Heart left ventricle (tissue), 16 donors: ENCODE measurements around the gene ZCRB1. TPM values are rescaled to one million over a fixed set of nuclear protein-coding genes. Genes with fewer than 3 reads are reported as not detected.
"Not testable (repeated sequence)": the region's sequence is repeated elsewhere in the genome, so short reads cannot be mapped to it uniquely, and the experiment has no call there.

Experiments used
- ATAC-seq, 4 donors: fragments of 200-7000 bp; cut with Tn5 transposase; one replicate each; pipeline ENCODE4 v1.9.1; 2020 to 2022; ENCODE audit warnings: moderate library complexity in 4 of 4, mild to moderate bottlenecking in 3 of 4, moderate number of reproducible peaks in 1 of 4
- DNase-seq, 5 donors: peaks; one replicate each; pipeline ENCODE4 v3.0.0-alpha.2; 2020
- H3K27ac ChIP-seq, 12 donors: fragments of 200-600 bp; sonication (generic) in 4 of 12; one replicate each; pipeline versions ENCODE4 v1.5.0 to v1.8.0; 2016 to 2022; ENCODE audit warnings: mild to moderate bottlenecking in 2 of 12
- H3K27me3 ChIP-seq, 9 donors: fragments of 200-600 bp; sonication (generic) in 2 of 9; one replicate each; pipeline versions ENCODE4 v1.5.1 to v1.8.0; 2016 to 2022; ENCODE audit warnings: mild to moderate bottlenecking in 3 of 9
- H3K36me3 ChIP-seq, 9 donors: fragments of 200-600 bp; sonication (generic) in 2 of 9; one replicate each; pipeline versions ENCODE4 v1.5.0 to v1.8.0; 2018 to 2022; ENCODE audit warnings: mild to moderate bottlenecking in 2 of 9
- H3K4me1 ChIP-seq, 12 donors: fragments of 200-600 bp; sonication (generic) in 4 of 12; one replicate each; pipeline versions ENCODE4 v1.5.0 to v1.8.0; 2016 to 2022; ENCODE audit warnings: mild to moderate bottlenecking in 3 of 12
- H3K4me3 ChIP-seq, 12 donors: fragments of 200-600 bp; sonication (generic) in 4 of 12; one replicate each; pipeline versions ENCODE4 v1.5.0 to v1.8.0; 2017 to 2022; ENCODE audit warnings: mild to moderate bottlenecking in 9 of 12, moderate library complexity in 4 of 12
- H3K9me3 ChIP-seq, 12 donors: fragments of 200-600 bp; sonication (generic) in 4 of 12; one replicate each; pipeline versions ENCODE4 v1.5.0 to v1.8.0; 2016 to 2022; ENCODE audit warnings: mild to moderate bottlenecking in 1 of 12
- POLR2A ChIP-seq, 2 donors: fragments of 450-650 bp; IDR thresholded peaks; one replicate each; pipeline ENCODE4 v1.6.1; 2017; ENCODE audit warnings: antibody characterized with exemption in 2 of 2, mild to moderate bottlenecking in 2 of 2, moderate library complexity in 2 of 2
- WGBS, 4 donors: extraction: QIAGEN DNeasy Blood & Tissue Kit in 2 of 4; methylation state at CpG; one replicate each; pipeline versions ENCODE4 v1.1.5 to v1.1.7; 2013 to 2018; 5-methylcytosine and 5-hydroxymethylcytosine counted together
- intact Hi-C, 10 donors: fragments of 100-400 bp; cut with DNase I; formaldehyde crosslinking; loops; one replicate each; pipeline versions ENCODE4 v1.11.1 to v1.14.2; 2022
- polyA plus RNA-seq, 2 donors: library from polyadenylated mRNA; stranded (reverse); fragments of 200-250 nt; gene quantifications; one replicate each; pipeline ENCODE4 v1.2.3, GENCODE V29; 2013
- total RNA-seq, 9 donors: library from RNA; depleted of rRNA in 2 of 9; stranded (reverse); fragments of >200 nt in 2 of 9; fragmentation: NEBNext Ultra II Directional in 3 of 9; extraction: Animal tissue kit (Norgen Biotek cat#: 25700) in 3 of 9; gene quantifications; one replicate each; pipeline versions ENCODE4 v1.1.0 to v1.2.4, GENCODE V29; 2016 to 2023
- TF ChIP-seq, protein P1 (sequence below), 12 donors: fragments of 200-600 bp; sonication (generic) in 4 of 12; IDR thresholded peaks; one replicate each; pipeline versions ENCODE4 v1.5.0 to v1.8.0; 2018 to 2022; ENCODE audit warnings: antibody characterized with exemption in 12 of 12, mild to moderate bottlenecking in 5 of 12
- donor health status: ischemic (EF 13 %, LVEDD 7.1; RV severe dilation, severe dysfunction).
- donor health status: healthy with polysubstance abuse.
- donor health status: DM: no; HTN: yes; CAD: no.
- donor health status: DM: no; HTN: no; CAD: no.
- donor health status: ischemic (EF 25% LVEDD 6.9; RV normal size, moderate dysfunction).
- donor health status: ischemic (EF 25% LVEDD 5.7; RV mildly dilated, moderate dysfunction).
- donor health status: healthy.
- donor health status: DM: yes; HTN: yes; CAD: no.
- donor health status: ischemic (EF 35%, LVEDD 5.7; RV mildly dilated, moderate dysfunction).
- donor health status: nonischemic (EF 11% LVEDD 7.7; RV severe dilation, severe dysfunction).
- donor health status: DM: yes; HTN: yes; CAD: no.
- donor health status: PGD.
- donor health status: ischemic (EF 29% LVEDD 5.4; RV normal size, mild dysfunction).
- donor health status: nonischemic (EF 23%, LVEDD 6.1; RV moderate dilation, normal function).

ZCRB1 gene
- total and polyA plus RNA-seq, 11 donors = 28.1 to 69.0 (median 52.4) TPM

DNA sequence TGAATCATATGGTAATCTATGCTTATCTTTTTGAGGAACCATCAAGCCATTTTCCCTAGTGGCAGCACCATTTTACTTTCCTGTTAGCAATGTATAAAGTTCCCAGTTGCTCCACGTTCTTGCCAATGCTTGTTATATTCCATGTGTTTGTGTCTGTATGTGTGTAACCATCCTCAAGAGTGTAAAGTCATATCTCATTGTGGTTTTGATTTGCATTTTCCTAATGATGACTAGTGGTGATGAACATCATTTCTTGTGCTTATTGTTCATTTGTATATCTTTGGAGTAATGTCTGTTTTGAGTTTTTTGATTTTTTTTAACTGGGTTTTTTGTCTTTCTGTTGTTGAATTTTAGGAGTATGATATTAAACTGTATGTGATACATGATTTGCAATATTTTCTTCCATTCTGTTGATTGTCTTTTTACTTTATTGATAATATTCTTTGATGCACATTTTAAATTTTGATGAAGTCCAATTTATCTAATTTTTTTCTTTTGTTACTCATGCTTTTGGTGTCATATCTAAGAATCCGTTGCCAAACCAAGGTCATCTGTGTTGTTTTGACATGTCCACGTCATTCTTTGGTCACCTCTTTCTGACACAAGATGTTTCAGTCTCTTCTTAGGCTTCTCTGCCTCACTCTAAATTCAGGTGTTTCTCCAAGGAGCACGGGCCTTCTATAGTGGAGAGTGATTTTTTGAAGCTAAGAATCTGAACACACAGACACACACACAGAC, 36.2 kb upstream of the ZCRB1 start:
- ATAC-seq = no peak
- peaks cover 0 to 12% (median 0%) of the 10 kb centered on the region in 12 donors for H3K4me1 ChIP-seq
- no peak overlapping the region for H3K4me3 ChIP-seq
- TF ChIP-seq POLR2A (IDR thresholded peaks at IDR 0.05) = no peak
- TF ChIP-seq, protein P1, sequence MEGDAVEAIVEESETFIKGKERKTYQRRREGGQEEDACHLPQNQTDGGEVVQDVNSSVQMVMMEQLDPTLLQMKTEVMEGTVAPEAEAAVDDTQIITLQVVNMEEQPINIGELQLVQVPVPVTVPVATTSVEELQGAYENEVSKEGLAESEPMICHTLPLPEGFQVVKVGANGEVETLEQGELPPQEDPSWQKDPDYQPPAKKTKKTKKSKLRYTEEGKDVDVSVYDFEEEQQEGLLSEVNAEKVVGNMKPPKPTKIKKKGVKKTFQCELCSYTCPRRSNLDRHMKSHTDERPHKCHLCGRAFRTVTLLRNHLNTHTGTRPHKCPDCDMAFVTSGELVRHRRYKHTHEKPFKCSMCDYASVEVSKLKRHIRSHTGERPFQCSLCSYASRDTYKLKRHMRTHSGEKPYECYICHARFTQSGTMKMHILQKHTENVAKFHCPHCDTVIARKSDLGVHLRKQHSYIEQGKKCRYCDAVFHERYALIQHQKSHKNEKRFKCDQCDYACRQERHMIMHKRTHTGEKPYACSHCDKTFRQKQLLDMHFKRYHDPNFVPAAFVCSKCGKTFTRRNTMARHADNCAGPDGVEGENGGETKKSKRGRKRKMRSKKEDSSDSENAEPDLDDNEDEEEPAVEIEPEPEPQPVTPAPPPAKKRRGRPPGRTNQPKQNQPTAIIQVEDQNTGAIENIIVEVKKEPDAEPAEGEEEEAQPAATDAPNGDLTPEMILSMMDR (IDR thresholded peaks at IDR 0.05) = no peak
- no peak overlapping the region for H3K27ac ChIP-seq
- H3K36me3 ChIP-seq = peaks cover 0 to 12% (median 0%) of the 10 kb centered on the region in 9 donors
- no peak for DNase-seq
- WGBS, 4 donors = 71 to 92% (median 80%) methylated on average over 4 of the region's 4 CpGs
- H3K27me3 ChIP-seq = no peaks in the 10 kb centered on the region
- H3K9me3 ChIP-seq = no peaks in the 10 kb centered on the region
- intact Hi-C loops = no loop called here

GRCh38 chr12:42360747-42361403, 35.0 kb upstream of the ZCRB1 start:
- H3K9me3 ChIP-seq = no peaks in the 10 kb centered on the region
- no peak overlapping the region for H3K4me3 ChIP-seq
- ATAC-seq = no peak
- WGBS, 4 donors = 90 to 98% (median 94%) methylated on average over 6 of the region's 6 CpGs
- no peak for TF ChIP-seq POLR2A (IDR thresholded peaks at IDR 0.05)
- TF ChIP-seq, protein P1 (IDR thresholded peaks at IDR 0.05) = no peak
- H3K27ac ChIP-seq = no peak overlapping the region
- intact Hi-C loops = no loop called here
- H3K27me3 ChIP-seq = no peaks in the 10 kb centered on the region
- peaks cover 0 to 17% (median 5%) of the 10 kb centered on the region in 9 donors for H3K36me3 ChIP-seq
- DNase-seq = no peak
- H3K4me1 ChIP-seq = peaks cover 0 to 17% (median 3%) of the 10 kb centered on the region in 12 donors

DNA sequence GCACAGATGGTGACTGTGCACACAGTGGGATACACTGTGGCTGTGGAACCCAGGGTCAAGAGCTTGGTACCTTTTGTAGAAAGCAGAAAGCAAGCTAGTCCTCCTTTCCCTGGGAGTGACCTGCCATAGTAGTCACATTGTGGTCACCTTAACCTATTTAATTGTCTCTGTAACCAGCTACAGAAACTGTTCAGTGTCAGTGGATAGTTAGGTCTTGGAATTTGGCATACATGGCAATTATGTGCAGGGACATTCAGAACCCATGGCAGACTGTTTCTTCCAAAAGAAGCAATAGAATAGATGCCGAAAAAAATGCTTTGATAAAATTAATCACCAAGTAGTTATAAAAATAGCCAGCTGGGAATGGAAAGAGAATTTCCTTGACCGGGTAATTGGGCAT, 30.4 kb upstream of the ZCRB1 start:
- H3K9me3 ChIP-seq = no peaks in the 10 kb centered on the region
- WGBS, 4 donors = 32 to 49% (median 39%) methylated on average over 2 of the region's 2 CpGs
- H3K36me3 ChIP-seq = peaks cover 0 to 47% (median 32%) of the 10 kb centered on the region in 9 donors
- intact Hi-C loops = no loop called here
- no peak for DNase-seq
- no peak for TF ChIP-seq POLR2A (IDR thresholded peaks at IDR 0.05)
- TF ChIP-seq, protein P1 (IDR thresholded peaks at IDR 0.05) = no peak
- peaks cover 0 to 10% (median 0%) of the 10 kb centered on the region in 12 donors for H3K4me1 ChIP-seq
- H3K4me3 ChIP-seq = no peak overlapping the region
- peak overlapping the region in 10 of 12 donors; percentile 2 to 73 (median 58) for H3K27ac ChIP-seq
- ATAC-seq = peak; percentile 55 to 90 (median 72)
- H3K27me3 ChIP-seq = no peaks in the 10 kb centered on the region

DNA sequence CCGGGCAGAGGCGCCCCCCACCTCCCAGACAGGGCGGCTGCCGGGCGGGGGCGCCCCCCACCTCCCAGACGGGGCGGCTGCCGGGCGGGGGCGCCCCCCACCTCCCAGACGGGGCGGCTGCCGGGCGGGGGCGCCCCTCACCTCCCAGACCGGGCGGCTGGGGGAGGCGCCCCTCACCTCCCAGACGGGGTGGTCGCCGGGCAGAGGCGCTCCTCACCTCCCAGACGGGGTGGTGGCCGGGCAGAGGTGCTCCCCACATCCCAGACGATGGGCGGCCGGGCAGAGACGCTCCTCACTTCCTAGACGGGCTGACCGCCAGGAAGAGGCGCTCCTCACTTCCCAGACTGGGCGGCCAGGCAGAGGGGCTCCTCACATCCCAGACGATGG, 24.1 kb upstream of the ZCRB1 start:
- H3K4me1 ChIP-seq, H3K27me3 ChIP-seq, DNase-seq, H3K9me3 ChIP-seq, H3K27ac ChIP-seq, intact Hi-C loops, H3K4me3 ChIP-seq, ATAC-seq: not testable (repeated sequence)
- peaks cover 0 to 26% (median 15%) of the 10 kb centered on the region in 9 donors for H3K36me3 ChIP-seq
- WGBS, 4 donors = 95 to 98% (median 96%) methylated on average over 10 to 34 of the region's 34 CpGs

- H3K27ac ChIP-seq, H3K4me3 ChIP-seq, H3K27me3 ChIP-seq, H3K4me1 ChIP-seq, intact Hi-C loops, H3K9me3 ChIP-seq: not testable (repeated sequence)
- ATAC-seq = peak in 1 of 4 donors; percentile 57
- DNase-seq = peak in 1 of 5 donors; percentile 60
- WGBS, 4 donors = 71 to 83% (median 78%) methylated on average over 11 to 12 of the region's 16 CpGs
- H3K36me3 ChIP-seq = peaks cover 0 to 19% (median 9%) of the 10 kb centered on the region in 9 donors
Observed at GRCh38 chr12:42349119-42350020, 23.5 kb upstream of the ZCRB1 start.
